Fibroblast of villous mesenchyme (primary cell): ENCODE results near the gene ZNF189. TPM values are rescaled to one million over a fixed set of nuclear protein-coding genes. Genes with fewer than 3 reads are reported as not detected.
A peak's percentile ranks its signal among the peaks of the same experiment; 100 is the strongest.

Source experiments
- DNase-seq: peaks from one replicate; pipeline ENCODE4 v3.0.0-alpha.2; 2010; ENCODE audit warnings: low read depth
- H3K4me3 ChIP-seq: 2 replicates; pipeline ENCODE4 v1.5.1; 2011; ENCODE audit warnings: low read depth, mild to moderate bottlenecking, low read length
- total RNA-seq: library from RNA; depleted of rRNA; stranded (reverse); fragments of >200 nt; gene quantifications from 2 replicates; pipeline ENCODE4 v1.2.3, GENCODE V29; 2012
- TF ChIP-seq, protein P1 (sequence below): IDR thresholded peaks from 2 replicates; pipeline ENCODE4 v1.5.1; 2012; ENCODE audit warnings: low read depth, mild to moderate bottlenecking, low read length; ENCODE audit not compliant: insufficient read depth

The ZNF189 gene
- total RNA-seq, 1 donor = 23.7 TPM

DNA sequence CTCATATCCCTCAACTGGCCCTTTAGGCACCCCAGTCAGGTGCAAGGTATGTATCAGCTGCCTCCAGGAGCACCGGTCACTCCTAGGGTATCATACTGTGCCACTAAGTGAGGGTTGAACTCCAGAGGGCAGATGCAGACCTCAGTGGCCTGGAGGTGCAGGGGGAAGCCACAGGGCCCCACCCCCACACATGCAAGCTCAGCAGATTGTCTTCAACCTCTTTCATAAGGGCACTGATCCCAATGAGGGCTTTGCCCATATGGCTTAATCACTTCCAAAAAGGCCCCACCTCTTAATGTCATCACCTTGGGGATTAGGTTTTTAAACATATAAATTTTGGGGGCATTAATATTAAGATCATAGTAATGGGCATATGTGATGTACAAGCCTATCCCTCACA, 42.0 kb upstream of the ZNF189 start:
- TF ChIP-seq, protein P1, sequence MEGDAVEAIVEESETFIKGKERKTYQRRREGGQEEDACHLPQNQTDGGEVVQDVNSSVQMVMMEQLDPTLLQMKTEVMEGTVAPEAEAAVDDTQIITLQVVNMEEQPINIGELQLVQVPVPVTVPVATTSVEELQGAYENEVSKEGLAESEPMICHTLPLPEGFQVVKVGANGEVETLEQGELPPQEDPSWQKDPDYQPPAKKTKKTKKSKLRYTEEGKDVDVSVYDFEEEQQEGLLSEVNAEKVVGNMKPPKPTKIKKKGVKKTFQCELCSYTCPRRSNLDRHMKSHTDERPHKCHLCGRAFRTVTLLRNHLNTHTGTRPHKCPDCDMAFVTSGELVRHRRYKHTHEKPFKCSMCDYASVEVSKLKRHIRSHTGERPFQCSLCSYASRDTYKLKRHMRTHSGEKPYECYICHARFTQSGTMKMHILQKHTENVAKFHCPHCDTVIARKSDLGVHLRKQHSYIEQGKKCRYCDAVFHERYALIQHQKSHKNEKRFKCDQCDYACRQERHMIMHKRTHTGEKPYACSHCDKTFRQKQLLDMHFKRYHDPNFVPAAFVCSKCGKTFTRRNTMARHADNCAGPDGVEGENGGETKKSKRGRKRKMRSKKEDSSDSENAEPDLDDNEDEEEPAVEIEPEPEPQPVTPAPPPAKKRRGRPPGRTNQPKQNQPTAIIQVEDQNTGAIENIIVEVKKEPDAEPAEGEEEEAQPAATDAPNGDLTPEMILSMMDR = no peak
- DNase-seq = no peak
- no peak overlapping the region for H3K4me3 ChIP-seq

DNA sequence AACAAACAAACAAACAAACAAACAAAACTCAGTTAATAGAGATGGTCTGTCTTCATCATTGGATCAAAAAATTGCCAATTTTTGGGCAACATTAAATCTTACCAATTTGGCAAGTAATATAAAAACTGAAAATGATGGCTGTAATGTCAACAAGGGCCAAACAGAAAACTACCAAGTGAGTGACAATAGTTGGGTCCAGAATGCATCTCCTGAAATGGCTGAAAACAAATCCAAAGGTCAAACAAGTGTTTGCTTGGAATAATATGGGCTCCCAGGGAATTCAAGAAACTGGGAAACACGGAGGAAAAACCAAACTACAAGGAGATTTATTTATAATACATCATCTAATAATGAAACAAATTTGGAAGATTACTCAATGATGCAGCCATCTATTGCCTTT, 39.0 kb upstream of the ZNF189 start:
- TF ChIP-seq, protein P1 = no peak
- H3K4me3 ChIP-seq = no peak overlapping the region
- no peak for DNase-seq

DNA sequence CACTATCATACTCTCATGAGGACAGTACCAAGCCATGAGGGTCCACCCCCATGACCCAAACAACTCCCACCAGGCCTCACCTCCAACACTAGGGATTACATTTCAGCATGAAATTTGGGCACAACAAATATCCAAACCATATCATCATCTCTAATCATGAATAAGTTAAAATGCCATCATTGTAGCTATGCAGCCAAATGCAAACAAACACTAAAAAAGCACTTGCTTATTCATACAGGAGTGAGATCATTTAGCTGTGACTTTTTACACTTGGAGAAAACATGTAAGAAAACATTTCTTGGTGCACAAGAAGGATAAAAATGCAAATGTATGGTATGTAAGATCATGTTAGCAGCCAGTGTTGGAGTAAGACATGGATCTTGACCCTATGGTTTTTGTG, 38.0 kb upstream of the ZNF189 start:
- no peak overlapping the region for H3K4me3 ChIP-seq
- DNase-seq = no peak
- TF ChIP-seq, protein P1 = no peak

DNA sequence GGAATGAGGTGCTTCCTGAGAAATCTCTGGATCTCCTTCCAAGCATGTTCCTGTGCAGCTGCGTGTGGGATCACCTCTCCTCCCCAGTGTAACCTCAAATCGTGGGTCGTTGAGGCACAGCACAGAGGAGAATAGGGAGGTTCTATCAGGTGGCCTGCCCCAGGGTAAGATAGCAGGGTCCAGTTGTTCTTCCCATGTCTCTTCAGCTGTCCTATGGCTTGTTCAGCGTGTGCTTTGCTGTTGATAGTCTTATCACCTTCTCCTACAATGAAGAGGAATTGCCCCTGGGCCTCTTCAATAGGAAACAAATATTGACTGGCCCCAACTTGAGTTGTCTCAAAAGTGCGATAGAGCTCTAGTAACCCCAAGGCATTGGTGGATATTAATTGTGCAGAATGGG, 36.2 kb upstream of the ZNF189 start:
- TF ChIP-seq, protein P1 = no peak
- no peak overlapping the region for H3K4me3 ChIP-seq
- no peak for DNase-seq

DNA sequence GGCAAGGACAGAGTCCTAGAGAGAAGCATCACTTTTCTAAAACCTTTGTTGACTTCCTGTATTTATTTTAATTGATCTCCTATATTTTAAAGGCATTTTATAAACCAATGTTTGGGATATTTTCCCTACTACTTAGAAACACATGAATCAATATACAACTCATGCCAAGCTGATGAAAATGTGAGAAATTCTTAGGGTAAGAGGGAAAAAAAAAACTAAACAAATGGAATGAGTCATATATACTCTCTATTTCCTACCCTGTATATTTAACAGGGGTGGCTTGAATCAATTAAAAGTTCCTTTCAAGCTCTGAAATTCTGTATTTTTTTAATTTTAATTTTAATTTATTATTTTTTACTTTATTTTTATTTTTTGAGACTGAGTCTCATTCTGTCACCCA, 33.5 kb upstream of the ZNF189 start:
- TF ChIP-seq, protein P1 = no peak
- H3K4me3 ChIP-seq = no peak overlapping the region
- DNase-seq = peak; percentile 4

DNA sequence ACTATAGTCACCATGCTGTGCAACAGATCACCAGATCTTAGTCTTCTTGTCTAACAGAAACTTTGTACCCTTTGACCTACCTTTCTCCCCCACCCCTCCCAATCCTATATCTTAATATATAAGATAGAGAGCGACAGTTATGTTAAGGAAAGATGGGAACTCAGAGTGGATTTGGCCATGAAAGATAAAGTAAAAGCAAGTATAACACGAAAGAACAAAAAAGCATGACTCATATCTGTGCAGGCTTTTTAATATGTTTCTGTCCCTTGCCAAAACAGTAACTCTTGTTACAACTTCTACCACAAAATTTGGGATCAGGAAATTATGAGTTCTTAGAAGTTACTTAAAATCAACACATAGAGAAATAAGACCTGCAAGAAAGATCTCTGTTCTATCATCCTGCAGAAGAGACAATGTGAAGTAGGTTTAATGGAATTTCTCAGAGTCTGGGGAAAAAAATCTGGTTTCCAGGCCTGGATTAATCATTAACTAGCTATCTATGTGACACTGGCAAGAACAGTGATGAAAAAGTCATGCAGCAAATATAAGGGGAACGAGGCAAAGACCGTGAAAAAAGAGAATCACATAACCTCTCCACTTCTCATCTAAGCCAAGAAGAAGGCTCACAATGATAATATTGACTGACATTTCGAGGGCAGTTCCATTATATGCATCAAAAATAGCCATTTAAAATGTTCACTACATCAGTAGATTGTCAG, 32.5 kb upstream of the ZNF189 start:
- TF ChIP-seq, protein P1 = no peak
- no peak overlapping the region for H3K4me3 ChIP-seq
- peak; percentile 3 for DNase-seq

DNA sequence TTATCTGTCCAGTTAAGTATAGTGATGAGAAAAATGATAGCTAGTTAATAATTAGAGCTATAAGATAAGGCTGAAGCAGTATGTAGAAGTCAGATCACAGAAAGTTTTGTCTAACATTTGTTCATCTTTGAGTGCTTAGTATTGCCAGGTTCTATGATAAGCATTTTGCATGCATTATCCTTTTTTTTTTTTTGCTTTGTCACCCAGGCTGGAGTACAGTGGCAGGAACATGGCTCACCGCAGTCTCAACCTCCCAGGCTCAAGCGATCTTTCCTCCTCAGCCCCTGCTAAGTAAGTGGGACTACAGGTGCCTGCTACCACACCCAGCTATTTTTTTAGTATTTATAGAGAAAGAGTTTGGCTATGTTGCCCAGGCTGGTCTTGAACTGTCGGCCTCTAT, 31.3 kb upstream of the ZNF189 start:
- DNase-seq = no peak
- no peak overlapping the region for H3K4me3 ChIP-seq
- TF ChIP-seq, protein P1 = no peak
